IPS-11a (cell line): ENCODE measurements around the gene CTAG2.
"Not testable (repeated sequence)": the region's sequence is repeated elsewhere in the genome, so short reads cannot be mapped to it uniquely, and the experiment has no call there.

Experiments
- H3K4me3 ChIP-seq: one replicate; pipeline ENCODE4 v1.5.1; 2013; ENCODE audit warnings: low read depth, low read length, control low read depth

Gene CTAG2

GRCh38 chrX:154649503-154650220, 3.7 kb downstream of the CTAG2 start:
- no peak overlapping the region for H3K4me3 ChIP-seq

- no peak overlapping the region for H3K4me3 ChIP-seq
Observed at GRCh38 chrX:154648931-154649330, 4.4 kb downstream of the CTAG2 start.

GRCh38 chrX:154645745-154646378, 7.5 kb downstream of the CTAG2 start:
- H3K4me3 ChIP-seq = not testable (repeated sequence)

- not testable (repeated sequence) for H3K4me3 ChIP-seq
Observed at GRCh38 chrX:154643708-154644107, 9.7 kb downstream of the CTAG2 start.

- H3K4me3 ChIP-seq = not testable (repeated sequence)
Observed at GRCh38 chrX:154641740-154642139, 11.6 kb downstream of the CTAG2 start.

- H3K4me3 ChIP-seq = not testable (repeated sequence)
Observed at GRCh38 chrX:154633661-154634060, 19.7 kb downstream of the CTAG2 start.

GRCh38 chrX:154630949-154631348, 22.4 kb downstream of the CTAG2 start:
- not testable (repeated sequence) for H3K4me3 ChIP-seq

GRCh38 chrX:154628960-154629359, 24.4 kb downstream of the CTAG2 start:
- H3K4me3 ChIP-seq = not testable (repeated sequence)

- not testable (repeated sequence) for H3K4me3 ChIP-seq
Observed at GRCh38 chrX:154620767-154621414, 32.5 kb downstream of the CTAG2 start.

GRCh38 chrX:154619182-154619581, 34.2 kb downstream of the CTAG2 start, which contains the start of gene CTAG1B:
Gene CTAG1B, minus strand, starts transcription at chrX:154619282. Its CDS starts 64 bp downstream, at chrX:154619218.
- H3K4me3 ChIP-seq = not testable (repeated sequence)

GRCh38 chrX:154613586-154613985, 39.8 kb downstream of the CTAG2 start:
- H3K4me3 ChIP-seq = not testable (repeated sequence)

- H3K4me3 ChIP-seq = not testable (repeated sequence)
Observed at GRCh38 chrX:154611146-154611545, 42.2 kb downstream of the CTAG2 start.

- H3K4me3 ChIP-seq = not testable (repeated sequence)
Observed at GRCh38 chrX:154608823-154609222, 44.6 kb downstream of the CTAG2 start.

- not testable (repeated sequence) for H3K4me3 ChIP-seq
Observed at GRCh38 chrX:154607976-154608375, 45.4 kb downstream of the CTAG2 start.

GRCh38 chrX:154607370-154607769, 46.0 kb downstream of the CTAG2 start:
- H3K4me3 ChIP-seq = no peak overlapping the region

GRCh38 chrX:154605566-154605965, 47.8 kb downstream of the CTAG2 start:
- no peak overlapping the region for H3K4me3 ChIP-seq

GRCh38 chrX:154603438-154604430, 49.6 kb downstream of the CTAG2 start:
- H3K4me3 ChIP-seq = no peak overlapping the region

- no peak overlapping the region for H3K4me3 ChIP-seq
Observed at GRCh38 chrX:154602766-154603437, 50.5 kb downstream of the CTAG2 start.

- H3K4me3 ChIP-seq = no peak overlapping the region
Observed at GRCh38 chrX:154602226-154602625, 51.2 kb downstream of the CTAG2 start.
